ENCODE results near the gene RCC1. TPM values are rescaled to one million over a fixed set of nuclear protein-coding genes. Genes with fewer than 3 reads are reported as not detected.

Gene RCC1
- total RNA-seq, 4 donors from 2014 or later = 14.7 to 18.3 (median 15.2) TPM

DNA sequence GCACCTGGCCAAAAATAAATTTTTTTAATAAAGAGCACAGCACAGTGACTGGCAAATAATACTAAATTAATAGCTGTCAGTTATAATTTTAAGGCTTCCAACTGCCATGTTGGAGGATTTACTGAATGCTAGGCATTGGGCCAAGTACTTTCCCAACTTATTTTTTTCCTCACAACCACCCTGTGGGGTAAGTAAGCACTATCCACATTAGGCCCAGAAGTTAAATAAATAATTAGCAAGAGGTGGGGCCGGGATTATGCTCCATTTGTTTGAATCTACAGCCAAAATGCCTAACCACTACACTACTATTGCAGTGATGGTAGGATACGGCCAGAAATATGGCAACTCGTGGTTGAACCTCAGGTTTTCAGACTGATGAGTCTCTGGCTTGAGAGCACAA lies 42.5 kb downstream of the RCC1 start:
- no peak overlapping the region for H3K4me3 ChIP-seq (ENCODE audit: low read depth, poor library complexity, severe bottlenecking)
- DNase-seq (ENCODE audit: low spot score in 2 of 2) = no peak
- TF ChIP-seq, protein P1, sequence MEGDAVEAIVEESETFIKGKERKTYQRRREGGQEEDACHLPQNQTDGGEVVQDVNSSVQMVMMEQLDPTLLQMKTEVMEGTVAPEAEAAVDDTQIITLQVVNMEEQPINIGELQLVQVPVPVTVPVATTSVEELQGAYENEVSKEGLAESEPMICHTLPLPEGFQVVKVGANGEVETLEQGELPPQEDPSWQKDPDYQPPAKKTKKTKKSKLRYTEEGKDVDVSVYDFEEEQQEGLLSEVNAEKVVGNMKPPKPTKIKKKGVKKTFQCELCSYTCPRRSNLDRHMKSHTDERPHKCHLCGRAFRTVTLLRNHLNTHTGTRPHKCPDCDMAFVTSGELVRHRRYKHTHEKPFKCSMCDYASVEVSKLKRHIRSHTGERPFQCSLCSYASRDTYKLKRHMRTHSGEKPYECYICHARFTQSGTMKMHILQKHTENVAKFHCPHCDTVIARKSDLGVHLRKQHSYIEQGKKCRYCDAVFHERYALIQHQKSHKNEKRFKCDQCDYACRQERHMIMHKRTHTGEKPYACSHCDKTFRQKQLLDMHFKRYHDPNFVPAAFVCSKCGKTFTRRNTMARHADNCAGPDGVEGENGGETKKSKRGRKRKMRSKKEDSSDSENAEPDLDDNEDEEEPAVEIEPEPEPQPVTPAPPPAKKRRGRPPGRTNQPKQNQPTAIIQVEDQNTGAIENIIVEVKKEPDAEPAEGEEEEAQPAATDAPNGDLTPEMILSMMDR (IDR thresholded peaks at IDR 0.05) = no peak
- TF ChIP-seq POLR2A (IDR thresholded peaks at IDR 0.05) = no peak
- WGBS, 2 donors = 47 to 60% methylated on average over 3 of the region's 3 CpGs
- intact Hi-C loops (cut with DNase I; ENCODE audit: low total_unique reads) = no loop called here

DNA sequence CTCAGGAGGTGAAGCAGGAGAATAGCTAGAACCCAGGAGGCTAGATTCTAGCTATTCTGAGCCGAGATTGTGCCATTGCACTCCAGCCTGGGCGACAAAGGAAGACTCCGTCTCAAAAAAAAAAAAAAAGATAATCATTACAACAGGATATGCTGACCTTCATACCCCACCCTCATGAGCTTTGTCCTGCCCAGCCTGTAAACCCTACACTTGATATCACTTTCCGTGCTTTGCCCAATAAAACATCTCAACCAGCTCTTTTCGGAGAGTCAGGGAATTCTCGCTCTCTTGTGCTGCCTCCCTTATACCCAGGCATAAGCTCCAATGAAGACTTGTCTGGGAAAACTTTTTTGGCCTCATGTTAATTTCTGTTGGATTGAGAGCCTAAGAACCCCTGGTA lies 45.5 kb downstream of the RCC1 start:
- TF ChIP-seq POLR2A (IDR thresholded peaks at IDR 0.05) = no peak
- TF ChIP-seq, protein P1 (IDR thresholded peaks at IDR 0.05) = no peak
- intact Hi-C loops (cut with DNase I; ENCODE audit: low total_unique reads) = no loop called here
- 92 to 95% methylated on average over 6 of the region's 6 CpGs for WGBS, 2 donors
- no peak overlapping the region for H3K4me3 ChIP-seq (ENCODE audit: low read depth, poor library complexity, severe bottlenecking)
- no peak for DNase-seq (ENCODE audit: low spot score in 2 of 2)

DNA sequence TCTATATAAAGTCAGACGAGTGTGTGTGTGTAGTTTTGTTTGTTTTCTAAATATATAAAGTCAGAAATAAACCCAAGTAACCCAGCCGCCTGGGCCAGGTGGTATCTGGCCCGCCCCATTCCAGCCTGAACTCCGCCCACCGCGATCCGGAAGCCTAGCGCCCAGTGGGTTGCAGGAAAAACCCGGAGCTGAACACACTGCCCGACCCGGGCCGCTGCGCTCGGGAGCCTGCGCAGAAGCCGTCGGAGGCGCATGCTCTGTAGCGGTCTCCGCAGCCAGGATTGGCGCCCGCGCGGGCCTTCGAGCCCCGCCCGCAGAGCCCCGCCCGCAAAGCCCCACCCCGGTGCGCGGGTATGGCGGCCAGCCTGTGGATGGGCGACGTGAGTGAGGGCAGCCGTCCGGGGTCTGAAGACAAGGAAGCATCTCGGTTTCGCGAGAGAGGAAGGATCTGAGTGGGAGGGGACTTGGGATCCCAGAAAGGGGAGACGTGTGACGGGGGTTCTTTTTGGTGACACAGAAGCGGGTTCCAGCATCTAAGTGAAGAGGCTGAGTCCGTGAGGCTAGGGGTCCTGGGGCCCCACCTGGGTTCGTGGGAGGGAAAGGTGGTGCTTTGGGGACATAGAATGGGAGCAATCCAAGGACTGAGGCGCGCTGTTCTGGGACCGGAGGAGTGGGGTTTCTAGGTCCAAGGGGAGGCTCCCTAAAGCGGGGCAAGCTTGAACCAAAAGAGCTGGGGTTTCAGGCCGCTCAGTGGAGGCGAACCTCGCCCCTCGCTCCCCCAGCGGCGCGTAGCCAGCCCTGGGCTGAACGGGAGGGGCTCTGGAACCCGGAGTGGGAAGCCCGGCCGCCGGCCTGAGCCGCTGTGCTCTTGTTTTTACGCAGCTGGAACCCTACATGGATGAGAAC lies 47.2 kb downstream of the RCC1 start, which contains the start of gene TRNAU1AP:
TSS of gene TRNAU1AP (plus strand) at position 328 of the 906 bp plus-strand sequence. CDS start at position 354, 26 bp downstream.
- H3K4me3 ChIP-seq (ENCODE audit: low read depth, poor library complexity, severe bottlenecking) = peak within 1 kb of the TSS; percentile 68
- 0 to 1% methylated on average over 42 to 59 of the region's 63 CpGs for WGBS, 2 donors
- DNase-seq (ENCODE audit: low spot score in 2 of 2) = peak; percentile 94 to 99
- TF ChIP-seq, protein P1 (IDR thresholded peaks at IDR 0.05) = no peak
- TF ChIP-seq POLR2A (IDR thresholded peaks at IDR 0.05) = no peak
- intact Hi-C loops (cut with DNase I; ENCODE audit: low total_unique reads) = no loop called here

DNA sequence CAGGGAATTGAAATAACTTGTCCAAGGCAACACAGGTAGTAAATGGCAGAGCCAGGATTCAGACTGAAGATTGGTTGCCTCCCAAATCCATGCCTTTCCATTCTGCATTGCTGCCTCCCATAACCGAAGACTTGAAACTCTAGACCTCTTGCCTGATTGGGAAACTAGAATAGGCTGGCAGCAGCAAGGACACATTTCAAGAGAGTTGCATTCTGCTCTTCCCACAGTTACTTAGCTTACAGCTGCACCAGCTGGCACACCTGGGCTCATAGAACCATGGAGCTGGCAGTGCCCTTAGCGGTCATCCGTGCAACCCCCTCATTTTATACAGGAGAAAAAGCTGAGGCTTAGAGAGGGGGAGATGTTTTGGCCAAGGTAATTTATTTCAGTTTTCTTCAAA lies 55.0 kb downstream of the RCC1 start:
- no peak for DNase-seq (ENCODE audit: low spot score in 2 of 2)
- 96% methylated on average over 3 of the region's 3 CpGs for WGBS, 2 donors
- no peak overlapping the region for H3K4me3 ChIP-seq (ENCODE audit: low read depth, poor library complexity, severe bottlenecking)
- intact Hi-C loops (cut with DNase I; ENCODE audit: low total_unique reads) = no loop called here
- TF ChIP-seq, protein P1 (IDR thresholded peaks at IDR 0.05) = no peak

DNA sequence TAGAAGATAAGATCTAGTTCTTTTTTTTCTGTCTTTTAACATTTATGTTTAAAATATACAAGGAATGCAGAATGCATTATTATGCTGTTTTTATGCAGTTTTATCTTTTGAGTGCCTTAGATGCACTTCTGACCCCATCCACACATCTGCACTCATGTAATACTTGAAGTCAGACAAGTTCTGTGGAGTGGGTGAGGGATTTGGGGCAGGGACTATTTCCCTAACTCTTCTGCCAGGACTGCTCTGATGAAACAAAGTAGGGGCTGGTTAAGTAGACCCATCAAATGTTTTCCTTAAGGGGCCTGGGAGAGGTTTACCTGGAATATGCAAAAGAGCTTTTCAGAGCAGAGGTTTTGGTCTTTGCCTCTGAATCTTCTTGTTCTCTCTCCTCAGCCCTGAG lies 58.5 kb downstream of the RCC1 start:
- DNase-seq (ENCODE audit: low spot score in 2 of 2) = no peak
- intact Hi-C loops (cut with DNase I; ENCODE audit: low total_unique reads) = no loop called here
- H3K4me3 ChIP-seq (ENCODE audit: low read depth, poor library complexity, severe bottlenecking) = no peak overlapping the region
- TF ChIP-seq, protein P1 (IDR thresholded peaks at IDR 0.05) = no peak
- TF ChIP-seq POLR2A (IDR thresholded peaks at IDR 0.05) = no peak
